GM19395 (cell line): Measurements from ENCODE around the gene MAGEE2.
"Not testable (repeated sequence)": the region's sequence is repeated elsewhere in the genome, so short reads cannot be mapped to it uniquely, and the experiment has no call there.

ENCODE experiments used
- ATAC-seq: cut with Tn5 transposase; IDR thresholded peaks from one replicate; pipeline ENCODE4 v1.9.1; 2021; ENCODE audit warnings: mild to moderate bottlenecking, moderate library complexity; ENCODE audit not compliant: unreplicated experiment

Gene MAGEE2

DNA sequence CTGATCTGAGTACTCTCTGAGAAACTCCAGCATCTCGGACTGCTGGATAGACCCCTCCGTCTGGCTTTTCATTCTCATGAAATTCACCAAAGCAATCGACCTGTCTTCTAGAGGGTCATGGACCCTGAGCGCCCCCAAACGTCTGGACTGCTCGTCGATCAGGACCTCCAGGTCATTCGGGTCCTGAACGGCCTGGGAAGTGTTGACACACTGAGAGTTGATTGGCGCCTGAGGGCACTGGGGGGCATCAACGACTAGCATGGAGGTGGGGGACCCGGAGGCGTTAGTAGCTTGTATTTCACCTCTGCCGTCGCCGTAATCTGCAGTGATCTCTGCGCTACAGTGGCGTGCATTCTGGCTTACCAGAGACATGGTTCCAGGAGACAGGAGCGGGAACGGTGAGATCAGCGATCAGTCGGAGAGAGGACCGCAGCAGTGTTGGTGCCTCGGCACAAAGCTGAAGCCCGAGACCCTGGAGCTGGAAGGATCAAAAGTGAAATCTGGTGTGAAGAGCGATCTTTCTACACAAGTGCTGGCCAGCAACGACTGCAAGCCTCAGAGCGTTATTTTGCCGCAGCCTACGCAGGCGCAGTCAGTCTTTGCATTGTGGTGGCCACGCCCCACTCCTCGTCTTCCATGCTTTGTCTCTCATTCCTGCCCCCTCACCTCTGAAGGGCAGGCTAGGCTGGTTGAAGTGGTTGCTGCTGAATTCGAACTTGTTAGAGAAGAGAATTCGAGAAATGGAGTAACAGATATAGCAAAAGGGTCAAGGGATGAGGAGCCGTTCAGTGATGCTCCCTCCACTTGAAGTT is at the start of gene MAGEE2:
MAGEE2 (minus strand) TSS at position 575 of the 812 bp plus-strand sequence; CDS start at position 372, 203 bp downstream.
- ATAC-seq = no peak

- no peak for ATAC-seq
These were observed 1.2 kb upstream of the MAGEE2 start for GRCh38 chrX:75786290-75786689.

DNA sequence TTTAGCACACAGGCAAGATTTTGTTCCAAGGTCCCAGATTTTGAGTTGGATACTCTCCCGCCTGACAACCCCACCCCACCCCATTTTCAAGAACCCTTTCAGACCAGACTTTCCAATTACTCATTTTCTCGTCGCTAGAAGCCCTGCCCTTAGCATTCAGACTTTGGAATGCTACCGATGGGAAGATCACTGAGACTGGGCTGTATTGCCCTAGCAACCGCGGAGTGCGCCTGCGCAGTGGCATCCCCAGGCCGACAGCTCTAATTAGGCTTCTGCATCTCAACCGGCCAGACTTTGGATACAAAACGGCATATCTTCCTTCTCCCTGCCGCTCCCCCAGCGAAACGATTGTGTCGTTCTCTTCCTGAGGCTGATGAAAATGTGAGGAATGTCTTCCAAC is 3.4 kb downstream of the MAGEE2 start:
- no peak for ATAC-seq

DNA sequence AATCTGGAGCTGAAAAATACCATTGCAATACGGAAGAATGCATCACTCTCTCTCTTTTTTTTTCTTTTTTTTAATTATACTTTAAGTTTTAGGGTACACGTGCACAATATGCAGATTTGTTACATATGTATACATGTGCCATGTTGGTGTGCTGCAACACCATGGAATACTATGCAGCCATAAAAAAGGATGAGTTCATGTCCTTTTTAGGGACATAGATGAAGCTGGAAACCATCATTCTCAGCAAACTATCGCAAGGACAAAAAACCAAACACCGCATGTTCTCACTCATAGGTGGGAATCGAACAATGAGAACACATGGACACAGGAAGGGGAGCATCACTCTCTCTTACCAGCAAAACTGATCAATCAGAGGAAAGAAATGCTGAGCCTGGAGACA is 17.0 kb downstream of the MAGEE2 start:
- ATAC-seq = not testable (repeated sequence)

DNA sequence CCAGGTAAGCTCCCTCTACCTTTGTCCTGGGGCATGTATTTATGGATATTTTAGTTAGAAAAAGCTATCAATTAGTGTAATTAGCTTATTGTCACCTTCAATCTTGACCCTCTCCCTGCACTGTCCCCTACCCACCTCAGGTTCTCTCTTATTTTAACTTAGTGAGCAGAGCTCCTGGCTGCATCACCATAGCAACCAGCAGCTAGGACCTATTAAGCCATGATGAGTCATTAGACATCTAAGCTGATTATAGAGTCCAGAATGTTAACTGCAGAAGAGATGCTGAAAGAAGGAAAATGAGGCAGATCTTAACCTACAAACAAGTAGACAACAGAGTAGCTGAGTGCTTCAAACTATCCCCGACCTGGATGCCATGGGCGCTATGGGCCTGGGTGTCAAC is 36.6 kb downstream of the MAGEE2 start:
- no peak for ATAC-seq

DNA sequence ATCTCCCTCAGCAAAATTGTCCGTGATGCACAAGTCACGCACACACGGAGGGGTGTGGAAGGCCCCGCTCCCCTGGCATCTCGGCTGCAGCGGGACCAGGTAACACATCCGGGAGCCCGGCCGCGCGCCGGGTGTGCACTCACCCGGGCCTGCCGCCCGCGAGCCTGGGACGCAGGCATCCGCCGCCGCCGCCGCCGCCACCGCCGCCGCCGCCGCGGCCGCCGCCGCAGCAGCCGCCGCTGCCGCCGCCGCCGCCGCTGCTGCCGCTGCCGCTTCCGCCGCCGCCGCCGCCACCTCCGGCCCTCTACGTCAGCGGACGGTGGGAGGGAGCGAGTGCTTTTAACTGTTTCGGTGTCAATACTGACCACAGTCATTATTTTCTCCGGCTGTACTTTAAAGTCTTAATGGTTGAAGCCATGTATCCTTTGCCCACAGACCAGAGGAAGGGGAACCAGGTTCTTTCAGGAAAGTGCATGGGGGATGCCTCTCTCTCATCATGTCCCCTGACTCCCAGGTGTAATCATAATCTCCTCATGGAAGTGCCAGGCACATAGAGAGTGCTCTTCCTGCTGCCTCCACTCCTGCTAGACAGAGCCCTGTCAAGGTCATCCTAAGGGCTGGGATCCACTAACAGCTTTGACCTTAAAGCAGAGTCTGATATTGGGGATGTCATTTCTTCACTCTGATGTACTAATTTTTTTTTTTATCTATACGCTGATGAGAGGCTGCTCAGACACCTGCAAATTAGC is 38.0 kb downstream of the MAGEE2 start:
- peak; percentile 90 for ATAC-seq
